GM21515 (cell line): ENCODE measurements around the gene LRRC72.
"Not testable (repeated sequence)": the region's sequence is repeated elsewhere in the genome, so short reads cannot be mapped to it uniquely, and the experiment has no call there.

Experiments used
- ATAC-seq: cut with Tn5 transposase; IDR thresholded peaks from one replicate; pipeline ENCODE4 v1.9.1; 2021; ENCODE audit not compliant: unreplicated experiment

Gene LRRC72

DNA sequence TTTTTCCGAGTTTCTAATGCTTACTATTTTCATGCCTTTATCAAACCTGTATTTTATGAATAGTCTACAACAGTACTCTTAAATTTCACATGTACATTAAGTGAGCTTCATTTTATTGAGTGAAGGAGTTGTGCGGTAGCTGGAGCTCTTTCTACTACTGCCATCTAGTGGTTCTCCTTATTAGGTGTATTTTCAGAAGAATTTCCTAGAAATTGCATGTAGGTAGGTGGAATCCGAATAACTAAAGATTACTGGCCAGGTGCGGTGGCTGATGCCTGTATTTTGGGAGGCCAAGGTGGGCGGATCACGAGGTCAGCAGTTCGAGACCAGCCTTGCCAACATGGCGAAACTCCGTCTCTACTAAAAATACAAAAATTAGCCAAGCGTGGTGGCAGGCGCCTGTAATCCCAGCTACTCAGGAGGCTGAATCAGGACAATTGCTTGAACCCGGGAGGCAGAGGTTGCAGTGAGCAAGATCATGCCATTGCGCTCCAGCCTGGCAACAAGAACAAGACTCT lies 38.3 kb downstream of the LRRC72 start:
- ATAC-seq: peak; percentile 72

DNA sequence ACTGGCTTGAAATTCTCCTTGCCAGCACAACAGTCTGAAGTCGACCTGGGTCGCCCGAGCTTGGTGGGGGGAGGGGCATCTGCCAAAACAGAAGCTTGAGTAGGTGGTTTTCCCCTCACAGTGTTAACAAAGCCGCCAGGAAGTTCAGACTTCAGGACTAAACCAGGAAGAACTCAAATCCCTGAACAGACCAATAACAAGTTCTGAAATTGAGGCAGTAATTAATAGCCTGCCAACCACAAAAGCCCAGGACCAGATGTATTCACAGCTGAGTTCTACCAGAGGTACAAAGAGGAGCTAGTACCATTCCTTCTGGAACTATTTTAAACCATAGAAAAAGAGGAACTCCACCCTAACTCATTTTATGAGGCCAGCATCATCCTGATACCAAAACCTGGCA lies 45.3 kb downstream of the LRRC72 start:
- ATAC-seq: no peak

DNA sequence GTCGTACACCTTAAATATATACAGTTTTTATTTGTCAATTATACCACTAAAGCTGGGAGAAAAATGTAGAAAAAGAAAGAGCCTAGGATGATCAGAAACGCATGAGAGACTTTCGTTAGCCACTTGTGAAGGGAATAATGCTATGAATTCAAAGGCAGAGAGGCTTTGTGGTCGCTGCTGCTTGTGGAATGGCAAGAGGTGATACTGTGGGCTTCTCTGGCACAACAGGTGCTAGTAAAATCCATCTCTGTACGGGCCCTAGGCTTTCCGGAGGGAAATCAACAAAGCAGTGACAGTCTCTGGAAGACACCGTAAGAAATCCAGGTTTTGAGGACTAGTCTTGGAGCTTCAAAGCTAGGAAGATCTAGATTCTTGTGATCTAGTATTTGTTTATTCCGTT lies 52.6 kb downstream of the LRRC72 start:
- ATAC-seq: no peak

DNA sequence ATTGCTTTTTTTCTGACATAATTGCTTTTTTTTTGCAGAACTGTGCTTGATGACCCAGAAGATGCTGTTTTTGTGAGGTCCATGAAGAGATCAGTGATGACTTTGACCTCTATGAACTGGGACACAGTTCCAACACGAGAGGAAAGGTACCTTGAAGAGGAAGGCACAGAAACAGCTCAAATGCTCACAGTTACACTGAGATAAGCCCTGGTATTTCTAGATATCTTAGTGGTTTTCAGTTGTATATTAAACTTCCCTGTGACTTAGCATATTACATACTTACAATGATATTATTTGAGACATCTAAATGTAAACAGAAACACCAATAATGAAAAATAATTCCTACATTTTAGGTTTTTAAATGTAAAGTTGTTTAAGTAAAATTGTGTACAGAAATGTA lies 54.7 kb downstream of the LRRC72 start:
- ATAC-seq: no peak

DNA sequence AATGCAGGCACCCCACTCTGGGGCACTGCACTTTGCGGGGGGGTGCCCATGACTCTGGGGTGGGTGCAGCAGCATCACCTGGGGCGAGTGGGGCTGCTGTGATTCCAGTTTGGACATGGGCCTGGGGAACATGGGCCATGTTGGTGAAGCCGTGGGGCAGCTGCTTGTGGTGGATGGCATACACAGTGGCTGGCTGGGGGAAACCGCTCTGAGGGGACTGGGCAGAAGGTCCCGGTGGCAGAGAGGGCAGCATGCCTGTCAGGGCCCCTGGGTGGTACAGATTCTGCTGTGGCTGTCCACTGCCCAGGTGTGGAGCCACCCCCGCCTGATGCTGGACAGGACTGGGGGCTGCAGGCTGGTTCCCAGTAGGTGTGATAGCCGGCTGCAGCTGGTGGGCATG lies 57.2 kb downstream of the LRRC72 start:
- no peak for ATAC-seq

DNA sequence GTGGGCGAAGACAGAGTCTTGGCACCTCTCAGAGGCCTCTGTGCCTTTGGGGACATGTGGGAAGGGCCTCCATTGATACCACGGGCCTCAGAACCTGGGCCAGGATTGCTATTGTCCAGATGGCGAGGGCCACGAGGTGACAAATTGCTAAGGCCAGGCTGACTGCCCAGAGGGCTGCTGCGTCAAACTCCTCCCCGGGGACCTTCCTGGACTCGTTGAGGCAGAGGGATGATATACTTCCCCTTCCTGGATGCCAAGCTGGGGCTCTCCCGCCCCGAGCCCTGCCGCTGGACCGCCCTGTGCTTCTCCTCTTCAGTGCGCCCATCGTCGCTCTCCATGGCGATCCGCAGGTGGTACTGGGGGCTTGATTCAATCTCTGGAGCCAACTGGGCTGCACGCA lies 58.9 kb downstream of the LRRC72 start:
- no peak for ATAC-seq

DNA sequence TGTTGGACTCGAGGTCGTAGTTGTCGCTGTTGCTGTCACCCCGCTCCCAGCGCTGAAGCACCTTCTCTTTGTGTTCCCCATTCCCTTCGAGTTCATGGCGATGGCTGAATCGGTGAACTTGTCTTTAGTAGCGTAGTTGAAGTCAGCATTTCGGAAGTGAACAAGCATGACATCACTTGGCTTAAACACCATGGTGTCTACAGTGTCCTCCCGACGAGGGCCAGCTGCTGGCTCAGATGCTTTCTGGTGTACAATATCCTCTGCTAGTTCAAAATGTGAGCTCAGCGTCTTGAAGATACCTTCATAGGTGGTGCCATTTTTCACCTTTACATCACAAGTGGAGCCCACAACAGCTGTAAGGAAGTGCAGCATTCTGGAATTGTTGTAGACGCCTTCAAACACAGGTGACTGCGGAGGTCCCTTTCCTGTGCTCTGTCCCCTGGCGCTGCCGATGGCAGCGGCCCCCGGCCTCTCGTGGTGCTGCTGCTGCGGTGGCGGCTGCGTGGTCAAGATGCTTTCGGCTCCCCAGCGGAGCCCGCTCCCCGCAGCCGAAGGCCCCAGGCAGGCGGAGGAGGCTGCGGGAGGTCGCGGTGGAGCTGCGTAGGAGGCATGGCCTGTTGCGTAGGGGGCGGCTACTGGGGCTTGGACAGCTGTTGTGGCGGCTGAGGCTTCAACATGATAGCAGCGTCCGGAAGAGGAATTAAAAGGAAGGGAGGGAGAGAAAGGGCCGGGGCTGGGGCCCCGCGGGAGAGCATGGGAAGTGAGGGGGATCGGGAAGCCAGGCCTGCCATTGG lies 59.7 kb downstream of the LRRC72 start:
- no peak for ATAC-seq

DNA sequence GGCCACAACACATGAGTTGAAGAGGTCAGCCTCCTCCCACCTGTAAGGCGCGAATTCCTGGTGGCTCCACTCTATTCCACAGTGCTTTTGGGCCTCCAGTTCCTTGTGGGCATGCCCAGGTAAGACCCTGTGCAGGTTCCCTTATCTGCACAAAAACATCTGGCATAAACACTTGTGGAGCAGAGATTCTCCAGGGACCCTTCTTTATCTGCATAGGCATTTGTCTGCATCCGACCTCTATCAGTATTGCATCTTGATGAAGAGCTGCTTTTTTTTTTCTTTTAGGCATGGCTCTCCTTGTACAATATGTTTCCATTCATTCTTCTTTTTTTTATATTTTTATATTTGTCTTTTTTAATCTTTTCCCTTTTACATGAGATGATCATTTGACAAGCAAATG lies 60.5 kb downstream of the LRRC72 start:
- ATAC-seq: no peak

DNA sequence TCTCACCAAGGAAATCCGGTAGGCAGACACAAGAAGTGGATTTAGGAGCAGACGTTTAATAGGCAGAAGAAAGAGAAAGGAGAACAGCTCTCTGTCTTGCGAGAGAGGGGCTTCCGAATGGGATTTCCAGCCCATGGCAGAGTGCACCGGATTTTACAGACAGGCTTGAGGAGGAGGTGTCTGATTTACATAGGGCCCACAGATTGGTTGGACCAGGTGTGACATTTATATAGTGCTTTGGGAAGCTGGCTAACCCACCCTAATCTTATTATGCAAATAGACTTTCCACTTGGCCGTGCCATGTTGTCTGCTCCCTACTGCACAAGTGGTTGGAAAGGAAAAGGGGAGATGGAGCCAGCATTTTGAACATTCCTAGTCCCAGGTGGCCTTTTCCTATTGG lies 61.2 kb downstream of the LRRC72 start:
- ATAC-seq: no peak

DNA sequence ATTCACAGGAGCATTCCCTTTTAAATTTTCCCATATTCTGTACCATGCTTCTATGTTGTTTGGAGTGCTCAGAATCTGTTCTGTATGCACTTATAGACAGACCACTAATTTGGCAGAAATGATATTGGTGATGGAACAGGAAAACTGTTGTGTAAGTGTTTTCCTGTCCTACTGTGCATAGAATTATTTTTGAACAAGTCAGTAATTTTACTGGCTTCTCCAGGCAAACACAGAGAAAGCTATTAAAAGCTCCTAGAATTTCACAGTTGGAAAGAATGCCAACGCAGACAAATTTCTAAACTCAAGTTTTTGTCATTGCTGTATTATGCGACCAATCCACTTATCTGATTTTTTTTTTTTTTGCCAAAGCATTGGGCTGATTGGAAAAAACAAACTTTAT lies 63.3 kb downstream of the LRRC72 start:
- no peak for ATAC-seq

DNA sequence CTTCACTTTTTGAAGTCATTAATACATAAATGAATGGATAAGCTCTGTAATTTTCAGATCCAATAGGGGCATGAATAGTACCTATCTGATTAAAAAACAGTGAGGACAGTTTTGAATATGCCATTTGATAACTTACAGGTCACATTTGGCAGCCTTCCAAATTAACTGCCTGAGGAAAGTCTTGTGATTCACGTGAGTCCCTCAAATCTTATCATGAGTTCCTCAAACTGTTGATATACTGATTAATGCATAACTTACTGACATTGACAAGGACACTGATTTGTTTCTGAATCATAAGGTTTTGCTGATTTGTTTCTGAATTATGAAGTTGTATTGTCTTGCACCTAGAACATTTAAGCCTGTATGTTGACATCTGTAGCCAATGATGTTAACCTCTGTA lies 63.8 kb downstream of the LRRC72 start:
- ATAC-seq: no peak

DNA sequence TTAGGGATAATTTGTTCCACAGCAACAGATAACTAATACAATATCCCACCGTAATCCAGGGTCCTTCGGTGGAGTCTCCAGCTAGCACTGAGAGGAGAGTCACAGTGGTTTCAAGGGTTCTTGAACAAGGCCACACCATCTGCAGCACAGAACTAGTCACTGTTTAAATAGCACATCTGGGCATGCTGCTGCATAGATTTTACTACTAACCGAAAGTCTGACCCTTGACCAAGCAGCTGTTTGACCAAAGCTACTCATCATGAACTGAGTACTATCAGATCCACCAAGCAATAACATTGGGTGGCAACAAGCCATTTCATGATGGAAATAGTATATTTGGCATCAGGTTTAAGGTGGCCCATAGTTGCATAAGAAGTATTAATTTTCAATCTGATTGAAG lies 65.8 kb downstream of the LRRC72 start:
- ATAC-seq: no peak

DNA sequence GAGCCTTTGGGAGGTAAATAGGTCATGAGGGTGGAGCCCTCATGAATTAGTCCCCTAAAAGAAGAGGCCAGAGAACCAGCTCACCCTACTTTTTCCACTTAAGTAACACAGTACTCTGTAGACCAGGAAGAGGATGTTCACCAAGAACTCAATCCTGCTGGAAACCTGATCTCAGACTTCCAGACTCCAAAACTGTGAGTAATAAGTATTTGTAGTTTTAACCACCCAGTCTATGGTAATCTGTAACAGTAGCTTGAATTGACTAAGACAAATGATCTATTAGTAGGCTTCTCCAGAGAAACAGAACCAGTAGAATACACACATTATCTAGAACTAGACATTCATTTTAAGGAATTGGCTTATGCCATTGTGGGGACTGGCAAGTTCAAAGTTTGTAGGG lies 67.4 kb downstream of the LRRC72 start:
- ATAC-seq: no peak

DNA sequence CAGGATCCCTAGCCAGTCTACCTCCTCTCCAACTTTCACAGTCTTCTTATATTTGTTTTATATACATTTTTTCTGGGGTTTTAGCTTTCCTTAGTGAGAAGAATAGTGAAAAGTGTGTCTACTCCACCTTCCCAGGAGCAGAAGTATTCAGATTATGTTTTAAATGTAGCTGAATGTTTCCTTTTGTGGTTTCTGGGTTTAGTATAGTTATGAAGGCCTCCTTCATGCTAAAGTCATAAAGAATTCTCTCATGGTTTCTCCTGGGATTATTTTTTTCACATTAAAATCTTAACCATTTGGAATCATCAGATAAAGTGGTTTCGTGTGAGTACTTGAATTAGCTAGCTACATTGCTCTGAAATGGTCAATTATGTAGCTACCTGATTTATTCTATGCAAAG lies 68.1 kb downstream of the LRRC72 start:
- no peak for ATAC-seq

DNA sequence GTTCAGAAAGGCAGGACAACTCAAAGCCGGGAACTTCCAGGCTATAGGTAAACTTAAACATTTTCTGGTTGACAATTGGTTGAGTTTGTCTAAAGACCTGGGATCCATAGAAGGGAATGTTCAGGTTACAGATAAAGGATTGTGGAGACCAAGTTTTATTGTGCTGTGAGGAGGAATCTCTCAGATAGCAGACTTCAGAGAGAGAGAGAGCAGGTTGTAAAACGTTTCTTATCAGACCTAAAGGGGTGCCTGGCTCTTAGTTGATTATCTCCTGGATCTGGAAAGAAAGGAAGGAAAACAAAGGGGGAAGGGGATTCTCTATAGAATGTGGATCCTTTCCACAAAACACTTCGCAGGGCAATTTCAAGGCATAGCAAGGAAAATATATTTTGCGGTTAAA lies 69.0 kb downstream of the LRRC72 start:
- not testable (repeated sequence) for ATAC-seq

DNA sequence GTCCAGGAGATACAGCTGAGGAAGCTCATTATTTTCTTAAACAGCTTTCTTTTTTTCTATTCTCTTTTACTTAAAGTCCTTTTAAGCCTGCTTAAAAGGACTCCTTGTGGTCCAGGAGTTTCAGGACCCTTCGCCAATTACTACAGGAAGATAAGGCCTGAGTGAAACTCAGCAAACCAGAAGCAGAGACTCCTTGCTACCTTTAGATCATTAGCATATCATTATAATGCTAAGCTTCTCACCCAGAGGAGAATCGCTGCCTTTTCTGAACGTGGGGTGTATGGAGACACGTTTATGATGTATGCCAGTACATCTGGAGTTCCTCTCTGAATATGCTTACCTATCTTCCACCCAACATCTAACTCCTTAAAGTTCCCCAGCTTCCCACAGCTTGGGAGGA lies 71.4 kb downstream of the LRRC72 start:
- ATAC-seq: no peak

DNA sequence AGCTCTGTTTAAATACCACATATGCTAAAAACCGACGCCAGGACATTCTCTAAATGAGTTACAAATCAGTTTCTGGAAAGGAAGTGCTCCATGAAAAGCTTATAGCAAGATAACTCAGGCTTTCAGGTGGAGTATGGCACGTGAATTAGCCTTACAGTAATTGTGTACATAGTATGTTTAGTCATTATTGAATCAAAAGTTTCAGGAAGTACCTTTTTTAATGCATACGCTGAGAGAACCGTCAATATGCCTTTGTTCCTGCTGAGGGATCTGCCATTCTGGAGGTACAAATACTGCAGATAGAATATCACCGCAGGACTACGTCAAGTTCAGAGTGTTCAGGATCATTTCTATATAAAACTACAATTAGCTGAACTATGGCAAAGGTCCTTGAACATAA lies 73.2 kb downstream of the LRRC72 start:
- no peak for ATAC-seq

DNA sequence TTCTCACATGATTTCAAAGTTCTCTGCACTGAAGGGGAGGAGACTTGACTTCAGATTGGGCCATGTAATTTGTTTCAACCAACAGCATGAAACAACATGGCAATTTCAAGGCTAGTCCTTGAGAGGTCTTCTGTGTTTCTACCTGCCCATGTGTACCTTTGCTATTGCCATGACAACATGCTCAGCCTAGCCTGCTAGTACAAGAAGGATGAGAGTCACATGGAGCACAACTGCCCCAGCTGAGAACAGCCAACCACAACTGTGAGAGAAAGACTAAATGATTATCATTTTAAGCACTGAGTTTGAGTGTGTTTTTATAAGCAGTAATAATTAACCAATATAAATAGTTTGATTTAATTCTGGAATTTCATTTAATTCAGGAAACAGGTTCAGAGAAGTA lies 77.0 kb downstream of the LRRC72 start:
- ATAC-seq: no peak

DNA sequence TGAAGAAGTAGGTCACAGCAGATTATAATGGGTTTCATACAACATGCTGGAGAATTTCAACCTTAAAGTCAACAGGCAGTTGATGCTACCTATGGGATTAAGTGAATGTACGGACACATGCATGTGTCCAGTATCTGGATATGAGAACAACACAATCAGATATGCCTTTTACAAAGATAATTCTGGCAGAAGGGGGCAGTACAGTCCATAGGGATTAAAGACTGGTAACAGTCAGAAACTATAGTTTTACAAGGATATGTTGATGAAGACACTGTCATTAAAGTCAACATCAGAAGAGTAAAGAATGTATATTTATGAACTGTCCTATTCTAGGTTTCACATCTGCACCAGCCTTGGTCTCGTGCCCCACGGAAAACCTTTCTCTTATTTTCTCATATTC lies 77.4 kb downstream of the LRRC72 start:
- no peak for ATAC-seq

DNA sequence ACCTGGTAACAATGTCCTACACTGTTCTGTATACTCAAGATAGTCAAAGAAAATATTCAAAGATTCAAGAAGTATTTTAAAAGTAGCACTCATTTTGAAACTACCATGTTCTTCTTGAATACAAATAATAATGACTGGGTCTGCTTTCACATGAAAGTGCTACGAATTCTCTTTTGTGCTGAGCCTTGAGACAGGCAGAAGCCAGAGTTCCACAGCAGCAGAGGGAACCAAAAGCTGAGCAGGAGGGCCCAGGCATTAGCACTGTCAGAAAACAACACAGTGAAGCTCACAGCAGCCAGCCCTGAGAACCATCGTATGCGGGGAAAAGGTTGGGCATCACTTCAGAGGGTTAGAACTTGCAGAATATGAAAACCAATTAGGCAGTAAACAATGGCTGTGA lies 80.1 kb downstream of the LRRC72 start:
- ATAC-seq: no peak

DNA sequence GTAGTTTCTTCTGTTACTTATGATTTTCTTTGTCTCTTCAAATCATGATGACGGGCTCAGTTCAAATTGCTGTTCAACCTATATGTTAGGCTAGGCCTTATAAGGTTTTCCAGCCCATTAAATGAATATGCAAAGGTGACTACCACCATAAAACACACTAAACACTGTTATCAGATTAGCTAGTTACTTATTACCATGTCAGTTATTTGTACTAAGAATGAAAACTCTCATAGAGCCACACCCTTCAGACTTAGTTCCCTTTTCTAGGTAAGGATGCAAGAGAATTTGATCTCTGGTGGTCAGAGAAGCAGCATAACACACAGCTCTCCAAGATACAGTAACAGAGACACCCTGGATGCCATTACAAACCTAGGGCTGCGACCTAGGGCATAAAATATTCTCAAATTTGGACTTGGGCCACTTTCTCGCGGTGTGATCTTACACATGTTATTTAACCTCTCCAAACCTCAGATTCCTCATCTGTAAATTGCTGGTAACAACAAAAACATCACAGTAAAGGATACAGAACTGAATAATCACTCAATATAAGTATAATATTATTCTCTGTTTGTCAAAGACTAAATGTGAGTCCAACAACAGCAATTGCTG lies 83.3 kb downstream of the LRRC72 start:
- peak; percentile 89 for ATAC-seq

DNA sequence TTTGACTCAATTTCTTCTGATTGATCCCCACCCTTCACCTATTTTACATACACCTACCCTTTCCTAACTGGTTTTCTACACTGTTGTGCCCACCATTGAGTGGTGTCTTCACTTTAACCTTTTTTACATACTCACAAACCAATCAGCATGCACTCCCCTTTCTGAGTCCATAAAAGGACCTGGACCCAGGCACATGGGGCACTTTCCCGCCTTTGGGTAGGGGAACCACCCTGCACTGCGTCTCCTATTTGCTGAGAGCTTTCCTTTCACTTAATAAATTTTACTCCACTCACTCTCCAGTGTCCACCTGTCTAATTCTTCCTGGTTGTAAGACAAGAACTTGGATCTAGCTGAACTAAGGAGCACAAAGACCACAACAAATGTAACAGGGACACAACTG lies 85.1 kb downstream of the LRRC72 start:
- ATAC-seq: no peak

DNA sequence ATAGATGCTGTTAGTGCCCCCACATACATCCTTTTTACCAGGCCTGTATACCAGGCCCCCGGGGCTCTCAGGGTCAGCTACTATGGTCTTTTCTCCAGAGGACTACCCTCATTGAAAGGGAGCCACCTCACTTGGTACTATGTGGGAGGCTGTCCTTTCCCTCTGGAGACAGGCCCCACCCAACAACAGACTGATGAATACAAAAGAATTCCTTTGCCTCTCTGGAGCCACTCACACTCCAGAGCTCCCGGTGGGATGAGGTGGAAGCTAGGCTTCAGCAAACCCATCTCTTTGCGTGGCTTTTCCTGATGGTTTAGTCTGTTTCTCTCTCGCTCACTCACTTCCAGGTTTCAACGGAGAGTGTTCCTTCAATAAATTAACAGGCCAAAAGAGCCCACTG lies 88.6 kb downstream of the LRRC72 start:
- ATAC-seq: no peak
